ENCODE measurements around the gene PTPRG. TPM values are rescaled to one million over a fixed set of nuclear protein-coding genes. Genes with fewer than 3 reads are reported as not detected.
"Not testable (repeated sequence)": the region's sequence is repeated elsewhere in the genome, so short reads cannot be mapped to it uniquely, and the experiment has no call there.

Gene PTPRG
- total RNA-seq, 4 donors from 2014 or later, result 21.1 to 54.2 (median 30.6) TPM

DNA sequence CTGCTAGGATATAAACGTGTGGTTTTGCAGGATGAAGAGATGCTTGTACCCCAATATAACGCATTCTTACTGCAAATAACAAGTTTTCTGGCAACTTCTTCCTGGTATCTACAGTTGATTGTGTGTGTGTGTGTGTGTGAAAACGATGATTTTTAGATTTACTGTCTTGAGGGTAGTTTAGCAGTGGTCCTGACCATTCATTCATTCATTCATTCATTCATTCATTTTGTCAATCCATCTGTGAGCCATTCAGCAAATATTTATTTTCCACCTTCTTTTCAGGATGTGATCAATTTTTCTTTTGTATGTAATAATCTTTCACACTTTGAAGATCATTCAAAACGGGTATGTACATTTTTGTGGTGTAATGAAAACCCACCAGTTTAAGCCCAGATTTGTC, 250.7 kb downstream of the PTPRG start:
- TF ChIP-seq POLR2A (IDR thresholded peaks at IDR 0.05), result no peak
- TF ChIP-seq CTCF (IDR thresholded peaks at IDR 0.05 in 4 of 5, conservative IDR thresholded peaks at IDR 0.05 in 1 of 5), result no peak
- ATAC-seq (no peak), DNase-seq (no peak)
- no peaks in the 10 kb centered on the region for H3K27me3 ChIP-seq
- peaks cover 52 to 65% of the 10 kb centered on the region in 2 donors for H3K4me1 ChIP-seq
- intact Hi-C loops (cut with DNase I; ENCODE audit: low total_unique reads), result no loop called here
- in situ Hi-C loops (cut with MboI; ENCODE audit: low sequenced_read_pairs in 4 of 4), result no loop called here
- no peaks in the 10 kb centered on the region for H3K9me3 ChIP-seq
- H3K36me3 ChIP-seq, result no peaks in the 10 kb centered on the region
- H3K4me3 ChIP-seq, result no peak overlapping the region
- H3K27ac ChIP-seq, result no peak overlapping the region

GRCh38 chr3:61812517-61812916, 251.1 kb downstream of the PTPRG start:
- intact Hi-C loops (cut with DNase I; ENCODE audit: low total_unique reads) (no loop called here), in situ Hi-C loops (cut with MboI; ENCODE audit: low sequenced_read_pairs in 4 of 4) (no loop called here)
- no peak for ATAC-seq
- Histone ChIP-seq H3K4me3 (no peak overlapping the region), H3K4me1 (peaks cover 52 to 63% of the 10 kb centered on the region in 2 donors), H3K36me3 (no peaks in the 10 kb centered on the region), H3K27ac (no peak overlapping the region), H3K9me3 (no peaks in the 10 kb centered on the region), H3K27me3 (no peaks in the 10 kb centered on the region)
- TF ChIP-seq POLR2A (IDR thresholded peaks at IDR 0.05), result no peak
- TF ChIP-seq CTCF (IDR thresholded peaks at IDR 0.05 in 4 of 5, conservative IDR thresholded peaks at IDR 0.05 in 1 of 5), result no peak
- DNase-seq, result no peak

DNA sequence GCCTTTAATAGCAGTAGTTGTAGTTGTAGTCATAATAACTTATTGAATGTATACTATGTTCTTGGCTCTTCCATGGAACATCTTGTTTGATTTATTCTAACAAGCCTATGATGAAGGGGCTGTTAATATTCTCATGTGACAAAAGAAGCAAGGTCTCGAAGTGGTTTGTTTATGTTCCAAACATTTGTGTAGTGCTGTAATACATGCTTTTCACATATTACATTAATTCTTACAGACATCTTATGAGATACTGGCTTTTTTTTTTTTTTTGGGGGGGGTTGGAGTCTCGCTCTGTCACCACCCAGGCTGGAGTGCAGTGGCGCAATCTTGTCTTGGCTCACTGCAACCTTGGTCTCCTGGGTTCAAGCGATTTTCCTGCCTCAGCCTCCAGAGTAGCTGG, 252.3 kb downstream of the PTPRG start:
- Histone ChIP-seq H3K4me1 (peaks cover 41 to 52% of the 10 kb centered on the region in 2 donors), H3K9me3 (no peaks in the 10 kb centered on the region), H3K36me3 (no peaks in the 10 kb centered on the region), H3K4me3 (no peak overlapping the region), H3K27ac (no peak overlapping the region), H3K27me3 (no peaks in the 10 kb centered on the region)
- peak in 1 of 2 donors; percentile 36 for DNase-seq
- intact Hi-C loops (cut with DNase I; ENCODE audit: low total_unique reads) (no loop called here), in situ Hi-C loops (cut with MboI; ENCODE audit: low sequenced_read_pairs in 4 of 4) (no loop called here)
- no peak for TF ChIP-seq POLR2A (IDR thresholded peaks at IDR 0.05)
- no peak for ATAC-seq

- intact Hi-C loops (cut with DNase I; ENCODE audit: low total_unique reads), result no loop called here
- Histone ChIP-seq H3K27ac (no peak overlapping the region), H3K4me3 (no peak overlapping the region), H3K27me3 (no peaks in the 10 kb centered on the region), H3K4me1 (peaks cover 31 to 42% of the 10 kb centered on the region in 2 donors), H3K36me3 (no peaks in the 10 kb centered on the region), H3K9me3 (no peaks in the 10 kb centered on the region)
- in situ Hi-C loops (cut with MboI; ENCODE audit: low sequenced_read_pairs in 4 of 4), result no loop called here
- DNase-seq (no peak), ATAC-seq (no peak)
- no peak for TF ChIP-seq POLR2A (IDR thresholded peaks at IDR 0.05)
- TF ChIP-seq CTCF (IDR thresholded peaks at IDR 0.05 in 4 of 5, conservative IDR thresholded peaks at IDR 0.05 in 1 of 5), result no peak
Measured at GRCh38 chr3:61814674-61815073, 253.3 kb downstream of the PTPRG start.

DNA sequence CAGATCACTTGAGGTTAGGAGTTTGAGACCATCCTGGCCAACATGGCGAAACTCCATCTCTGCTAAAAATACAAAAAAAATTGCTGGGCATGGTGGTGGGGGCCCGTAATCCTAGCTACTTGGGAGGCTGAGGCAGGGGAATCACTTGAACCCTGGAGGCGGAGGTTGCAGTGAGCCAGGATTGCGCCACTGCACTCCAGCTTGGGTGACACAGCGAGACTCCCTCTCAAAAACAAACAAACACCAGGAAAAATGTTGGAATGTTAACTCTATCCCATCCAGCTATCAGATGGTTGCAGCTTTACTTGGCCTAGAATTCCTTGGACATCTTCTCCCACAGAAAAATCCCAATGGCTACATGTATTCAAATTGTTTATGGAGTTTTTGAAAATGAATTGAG, 254.9 kb downstream of the PTPRG start:
- DNase-seq; H3K27ac ChIP-seq; in situ Hi-C loops (cut with MboI; ENCODE audit: low sequenced_read_pairs in 4 of 4); intact Hi-C loops (cut with DNase I; ENCODE audit: low total_unique reads); H3K27me3 ChIP-seq; H3K4me3 ChIP-seq; H3K9me3 ChIP-seq; H3K36me3 ChIP-seq; ATAC-seq: not testable (repeated sequence)
- H3K4me1 ChIP-seq, result peaks cover 15 to 26% of the 10 kb centered on the region in 2 donors

DNA sequence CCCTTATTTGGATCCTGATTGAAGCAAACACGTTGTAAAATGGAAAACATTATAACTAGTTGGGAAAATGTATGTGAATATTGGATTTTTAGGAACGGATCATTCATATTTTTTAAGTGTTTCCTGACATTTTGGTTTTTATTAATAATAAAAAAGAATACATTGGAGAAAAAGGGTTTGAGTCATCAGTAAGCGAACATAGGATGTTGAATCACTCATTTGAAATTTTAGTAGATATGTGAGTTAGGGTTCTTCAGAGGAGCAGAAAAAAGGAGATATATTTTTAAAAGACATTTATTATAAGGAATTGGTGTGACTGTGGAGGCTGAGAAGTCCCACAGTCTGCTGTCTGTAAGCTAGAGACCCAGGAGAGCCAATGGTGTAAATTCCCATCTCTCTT, 258.5 kb downstream of the PTPRG start:
- intact Hi-C loops (cut with DNase I; ENCODE audit: low total_unique reads) (no loop called here), in situ Hi-C loops (cut with MboI; ENCODE audit: low sequenced_read_pairs in 4 of 4) (no loop called here)
- Histone ChIP-seq H3K36me3 (no peaks in the 10 kb centered on the region), H3K27ac (no peak overlapping the region), H3K27me3 (no peaks in the 10 kb centered on the region), H3K9me3 (no peaks in the 10 kb centered on the region), H3K4me1 (peaks cover 1 to 15% of the 10 kb centered on the region in 2 donors), H3K4me3 (no peak overlapping the region)
- TF ChIP-seq POLR2A (IDR thresholded peaks at IDR 0.05), result no peak
- TF ChIP-seq CTCF (IDR thresholded peaks at IDR 0.05 in 4 of 5, conservative IDR thresholded peaks at IDR 0.05 in 1 of 5), result no peak
- ATAC-seq, result no peak
- no peak for DNase-seq
